ENCODE measurements around the gene ANTXR2.

ANTXR2 gene

GRCh38 chr4:79877511-79877910 is 195.5 kb downstream of the ANTXR2 start:
- no peak overlapping the region for H3K27ac ChIP-seq (ENCODE audit: low read depth, low read length)
- H3K4me2 ChIP-seq (ENCODE audit: low read length): no peak overlapping the region
- no peak overlapping the region for H2BK5ac ChIP-seq (ENCODE audit: low read length)
- no peaks in the 10 kb centered on the region for H3K79me2 ChIP-seq (ENCODE audit: control insufficient read depth, insufficient read depth, low read length)
- H3K23ac ChIP-seq (ENCODE audit: low read length): no peak overlapping the region
- H3K9ac ChIP-seq (ENCODE audit: low read length): no peak overlapping the region
- no peaks in the 10 kb centered on the region for H3K4me1 ChIP-seq (ENCODE audit: control insufficient read depth, low read depth, low read length)
- no peak overlapping the region for H3K4me3 ChIP-seq (ENCODE audit: low read length)
- H2AK5ac ChIP-seq (ENCODE audit: low read length): no peak overlapping the region
- no peak overlapping the region for H2BK15ac ChIP-seq (replicated peaks; ENCODE audit: low read depth)
- no peak overlapping the region for H4K5ac ChIP-seq (ENCODE audit: low read length)
- no peaks in the 10 kb centered on the region for H3K36me3 ChIP-seq (ENCODE audit: control insufficient read depth, insufficient read depth, low read length)
- no peak overlapping the region for H3K56ac ChIP-seq (ENCODE audit: low read length)
- no peaks in the 10 kb centered on the region for H3K27me3 ChIP-seq (ENCODE audit: insufficient read depth, low read length, poor library complexity)
- DNase-seq: no peak
- H3K18ac ChIP-seq (ENCODE audit: low read length): no peak overlapping the region
- no peak overlapping the region for H3K4ac ChIP-seq (ENCODE audit: low read depth, low read length)
- H2BK120ac ChIP-seq (ENCODE audit: low read depth, low read length): no peak overlapping the region
- no peaks in the 10 kb centered on the region for H3K79me1 ChIP-seq (ENCODE audit: low read length)
- no peak overlapping the region for H4K8ac ChIP-seq (ENCODE audit: low read depth, low read length)

- H3K4me1 ChIP-seq (ENCODE audit: control insufficient read depth, low read depth, low read length): no peaks in the 10 kb centered on the region
- no peak overlapping the region for H2BK15ac ChIP-seq (replicated peaks; ENCODE audit: low read depth)
- no peak overlapping the region for H3K4ac ChIP-seq (ENCODE audit: low read depth, low read length)
- H3K23ac ChIP-seq (ENCODE audit: low read length): no peak overlapping the region
- H4K8ac ChIP-seq (ENCODE audit: low read depth, low read length): no peak overlapping the region
- no peak overlapping the region for H2AK5ac ChIP-seq (ENCODE audit: low read length)
- H3K4me3 ChIP-seq (ENCODE audit: low read length): no peak overlapping the region
- no peak overlapping the region for H2BK5ac ChIP-seq (ENCODE audit: low read length)
- no peaks in the 10 kb centered on the region for H3K79me1 ChIP-seq (ENCODE audit: low read length)
- no peak overlapping the region for H3K18ac ChIP-seq (ENCODE audit: low read length)
- DNase-seq: no peak
- no peak overlapping the region for H2BK120ac ChIP-seq (ENCODE audit: low read depth, low read length)
- no peaks in the 10 kb centered on the region for H3K27me3 ChIP-seq (ENCODE audit: insufficient read depth, low read length, poor library complexity)
- no peaks in the 10 kb centered on the region for H3K36me3 ChIP-seq (ENCODE audit: control insufficient read depth, insufficient read depth, low read length)
- H3K4me2 ChIP-seq (ENCODE audit: low read length): no peak overlapping the region
- no peak overlapping the region for H4K5ac ChIP-seq (ENCODE audit: low read length)
- no peak overlapping the region for H3K27ac ChIP-seq (ENCODE audit: low read depth, low read length)
- H3K9ac ChIP-seq (ENCODE audit: low read length): no peak overlapping the region
- H3K79me2 ChIP-seq (ENCODE audit: control insufficient read depth, insufficient read depth, low read length): no peaks in the 10 kb centered on the region
- no peak overlapping the region for H3K56ac ChIP-seq (ENCODE audit: low read length)
- no CpG with 5 or more reads among the region's 4 CpGs for WGBS (ENCODE audit: extremely low coverage, insufficient coverage, low lambda C conversion rate)
Observed at GRCh38 chr4:79875344-79875899, 197.6 kb downstream of the ANTXR2 start.

GRCh38 chr4:79874197-79874596 is 198.8 kb downstream of the ANTXR2 start:
- no peak overlapping the region for H4K5ac ChIP-seq (ENCODE audit: low read length)
- no peaks in the 10 kb centered on the region for H3K79me1 ChIP-seq (ENCODE audit: low read length)
- DNase-seq: no peak
- H3K36me3 ChIP-seq (ENCODE audit: control insufficient read depth, insufficient read depth, low read length): no peaks in the 10 kb centered on the region
- H3K4me3 ChIP-seq (ENCODE audit: low read length): no peak overlapping the region
- H3K4me2 ChIP-seq (ENCODE audit: low read length): no peak overlapping the region
- no peak overlapping the region for H3K4ac ChIP-seq (ENCODE audit: low read depth, low read length)
- H4K8ac ChIP-seq (ENCODE audit: low read depth, low read length): no peak overlapping the region
- H3K79me2 ChIP-seq (ENCODE audit: control insufficient read depth, insufficient read depth, low read length): no peaks in the 10 kb centered on the region
- WGBS (ENCODE audit: extremely low coverage, insufficient coverage, low lambda C conversion rate): no CpG with 5 or more reads among the region's 2 CpGs
- H3K4me1 ChIP-seq (ENCODE audit: control insufficient read depth, low read depth, low read length): no peaks in the 10 kb centered on the region
- H3K56ac ChIP-seq (ENCODE audit: low read length): no peak overlapping the region
- H3K9ac ChIP-seq (ENCODE audit: low read length): no peak overlapping the region
- no peak overlapping the region for H3K23ac ChIP-seq (ENCODE audit: low read length)
- H2BK120ac ChIP-seq (ENCODE audit: low read depth, low read length): no peak overlapping the region
- H2AK5ac ChIP-seq (ENCODE audit: low read length): no peak overlapping the region
- H3K27ac ChIP-seq (ENCODE audit: low read depth, low read length): no peak overlapping the region
- H2BK5ac ChIP-seq (ENCODE audit: low read length): no peak overlapping the region
- no peak overlapping the region for H2BK15ac ChIP-seq (replicated peaks; ENCODE audit: low read depth)
- no peak overlapping the region for H3K18ac ChIP-seq (ENCODE audit: low read length)
- no peaks in the 10 kb centered on the region for H3K27me3 ChIP-seq (ENCODE audit: insufficient read depth, low read length, poor library complexity)

- Histone ChIP-seq H3K79me2 (ENCODE audit: control insufficient read depth, insufficient read depth, low read length) (no peaks in the 10 kb centered on the region), H3K23ac (ENCODE audit: low read length) (no peak overlapping the region), H3K4ac (ENCODE audit: low read depth, low read length) (no peak overlapping the region), H3K18ac (ENCODE audit: low read length) (no peak overlapping the region), H3K4me3 (ENCODE audit: low read length) (no peak overlapping the region), H2AK5ac (ENCODE audit: low read length) (no peak overlapping the region), H3K4me1 (ENCODE audit: control insufficient read depth, low read depth, low read length) (no peaks in the 10 kb centered on the region), H4K8ac (ENCODE audit: low read depth, low read length) (no peak overlapping the region), H2BK120ac (ENCODE audit: low read depth, low read length) (no peak overlapping the region), H3K36me3 (ENCODE audit: control insufficient read depth, insufficient read depth, low read length) (no peaks in the 10 kb centered on the region), H3K56ac (ENCODE audit: low read length) (no peak overlapping the region), H3K27ac (ENCODE audit: low read depth, low read length) (no peak overlapping the region), H3K9ac (ENCODE audit: low read length) (no peak overlapping the region), H2BK5ac (ENCODE audit: low read length) (no peak overlapping the region), H3K27me3 (ENCODE audit: insufficient read depth, low read length, poor library complexity) (no peaks in the 10 kb centered on the region), H4K5ac (ENCODE audit: low read length) (no peak overlapping the region), H2BK15ac (replicated peaks; ENCODE audit: low read depth) (no peak overlapping the region), H3K79me1 (ENCODE audit: low read length) (no peaks in the 10 kb centered on the region), H3K4me2 (ENCODE audit: low read length) (no peak overlapping the region)
- no peak for DNase-seq
- WGBS (ENCODE audit: extremely low coverage, insufficient coverage, low lambda C conversion rate): no CpG with 5 or more reads among the region's 1 CpG
Observed at GRCh38 chr4:79872738-79873137, 200.3 kb downstream of the ANTXR2 start.

GRCh38 chr4:79871961-79872360 is 201.1 kb downstream of the ANTXR2 start:
- H3K36me3 ChIP-seq (ENCODE audit: control insufficient read depth, insufficient read depth, low read length): no peaks in the 10 kb centered on the region
- H2BK120ac ChIP-seq (ENCODE audit: low read depth, low read length): no peak overlapping the region
- no peak overlapping the region for H3K27ac ChIP-seq (ENCODE audit: low read depth, low read length)
- H3K56ac ChIP-seq (ENCODE audit: low read length): no peak overlapping the region
- DNase-seq: no peak
- H4K5ac ChIP-seq (ENCODE audit: low read length): no peak overlapping the region
- H3K4ac ChIP-seq (ENCODE audit: low read depth, low read length): no peak overlapping the region
- H3K4me3 ChIP-seq (ENCODE audit: low read length): no peak overlapping the region
- H3K4me1 ChIP-seq (ENCODE audit: control insufficient read depth, low read depth, low read length): no peaks in the 10 kb centered on the region
- H3K18ac ChIP-seq (ENCODE audit: low read length): no peak overlapping the region
- H2BK15ac ChIP-seq (replicated peaks; ENCODE audit: low read depth): no peak overlapping the region
- H3K23ac ChIP-seq (ENCODE audit: low read length): no peak overlapping the region
- no peak overlapping the region for H3K9ac ChIP-seq (ENCODE audit: low read length)
- H4K8ac ChIP-seq (ENCODE audit: low read depth, low read length): no peak overlapping the region
- no peak overlapping the region for H2AK5ac ChIP-seq (ENCODE audit: low read length)
- H3K79me1 ChIP-seq (ENCODE audit: low read length): no peaks in the 10 kb centered on the region
- H3K79me2 ChIP-seq (ENCODE audit: control insufficient read depth, insufficient read depth, low read length): no peaks in the 10 kb centered on the region
- no peaks in the 10 kb centered on the region for H3K27me3 ChIP-seq (ENCODE audit: insufficient read depth, low read length, poor library complexity)
- no CpG with 5 or more reads among the region's 3 CpGs for WGBS (ENCODE audit: extremely low coverage, insufficient coverage, low lambda C conversion rate)
- H3K4me2 ChIP-seq (ENCODE audit: low read length): no peak overlapping the region
- H2BK5ac ChIP-seq (ENCODE audit: low read length): no peak overlapping the region

GRCh38 chr4:79869597-79870237 is 203.3 kb downstream of the ANTXR2 start:
- no peak overlapping the region for H2BK120ac ChIP-seq (ENCODE audit: low read depth, low read length)
- no peak overlapping the region for H2BK5ac ChIP-seq (ENCODE audit: low read length)
- H3K27ac ChIP-seq (ENCODE audit: low read depth, low read length): no peak overlapping the region
- H4K5ac ChIP-seq (ENCODE audit: low read length): no peak overlapping the region
- no peak overlapping the region for H3K23ac ChIP-seq (ENCODE audit: low read length)
- H3K79me2 ChIP-seq (ENCODE audit: control insufficient read depth, insufficient read depth, low read length): no peaks in the 10 kb centered on the region
- no peaks in the 10 kb centered on the region for H3K79me1 ChIP-seq (ENCODE audit: low read length)
- H3K4ac ChIP-seq (ENCODE audit: low read depth, low read length): no peak overlapping the region
- WGBS (ENCODE audit: extremely low coverage, insufficient coverage, low lambda C conversion rate): no CpG with 5 or more reads among the region's 4 CpGs
- no peak overlapping the region for H3K18ac ChIP-seq (ENCODE audit: low read length)
- H4K8ac ChIP-seq (ENCODE audit: low read depth, low read length): no peak overlapping the region
- H3K4me1 ChIP-seq (ENCODE audit: control insufficient read depth, low read depth, low read length): no peaks in the 10 kb centered on the region
- H3K4me3 ChIP-seq (ENCODE audit: low read length): no peak overlapping the region
- no peak overlapping the region for H3K9ac ChIP-seq (ENCODE audit: low read length)
- H3K27me3 ChIP-seq (ENCODE audit: insufficient read depth, low read length, poor library complexity): no peaks in the 10 kb centered on the region
- H3K56ac ChIP-seq (ENCODE audit: low read length): no peak overlapping the region
- H3K4me2 ChIP-seq (ENCODE audit: low read length): no peak overlapping the region
- no peaks in the 10 kb centered on the region for H3K36me3 ChIP-seq (ENCODE audit: control insufficient read depth, insufficient read depth, low read length)
- no peak overlapping the region for H2BK15ac ChIP-seq (replicated peaks; ENCODE audit: low read depth)
- no peak overlapping the region for H2AK5ac ChIP-seq (ENCODE audit: low read length)
- no peak for DNase-seq
